Thyroid gland (tissue), 4 donors: Measurements from ENCODE around the gene STAC2.

ENCODE experiments used
- POLR2A ChIP-seq, 2 donors: fragments of 450-650 bp; IDR thresholded peaks; one replicate each; pipeline ENCODE4 v1.6.1; 2017; ENCODE audit warnings: antibody characterized with exemption in 2 of 2, mild to moderate bottlenecking in 2 of 2, moderate library complexity in 1 of 2
- TF ChIP-seq, protein P1 (sequence below), 6 experiments: fragments of 200-600 bp in 3 of 6; fragments of 450-650 bp in 3 of 6; sonication (generic) in 3 of 6; IDR thresholded peaks; one replicate each; pipeline ENCODE4 v1.5.1; 2016 to 2019; ENCODE audit warnings: antibody characterized with exemption in 6 of 6, mild to moderate bottlenecking in 2 of 6, inconsistent platforms in 1 of 6, moderate library complexity in 1 of 6

DNA sequence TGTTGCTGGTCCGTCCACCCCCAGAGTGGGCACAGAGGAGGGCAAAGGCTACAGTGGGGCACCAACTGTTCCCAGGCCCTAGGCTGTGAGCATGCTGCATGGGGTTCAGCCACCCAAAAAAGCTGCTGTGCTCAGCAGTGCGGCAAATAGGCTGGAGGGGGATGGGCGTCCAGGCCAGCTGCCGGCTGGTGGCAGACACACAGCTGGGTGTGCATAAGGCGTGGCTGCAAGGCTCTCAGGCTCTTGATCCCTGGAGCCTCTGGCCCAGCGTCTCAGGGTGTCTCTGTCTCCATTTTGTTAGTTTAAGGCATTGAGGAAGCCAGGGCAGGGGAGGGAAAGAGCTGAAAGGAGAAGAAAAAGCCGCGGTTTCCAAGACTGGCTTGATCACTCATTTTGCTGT is 16.9 kb downstream of the STAC2 start:
- TF ChIP-seq POLR2A (IDR thresholded peaks at IDR 0.05): no peak
- TF ChIP-seq, protein P1, sequence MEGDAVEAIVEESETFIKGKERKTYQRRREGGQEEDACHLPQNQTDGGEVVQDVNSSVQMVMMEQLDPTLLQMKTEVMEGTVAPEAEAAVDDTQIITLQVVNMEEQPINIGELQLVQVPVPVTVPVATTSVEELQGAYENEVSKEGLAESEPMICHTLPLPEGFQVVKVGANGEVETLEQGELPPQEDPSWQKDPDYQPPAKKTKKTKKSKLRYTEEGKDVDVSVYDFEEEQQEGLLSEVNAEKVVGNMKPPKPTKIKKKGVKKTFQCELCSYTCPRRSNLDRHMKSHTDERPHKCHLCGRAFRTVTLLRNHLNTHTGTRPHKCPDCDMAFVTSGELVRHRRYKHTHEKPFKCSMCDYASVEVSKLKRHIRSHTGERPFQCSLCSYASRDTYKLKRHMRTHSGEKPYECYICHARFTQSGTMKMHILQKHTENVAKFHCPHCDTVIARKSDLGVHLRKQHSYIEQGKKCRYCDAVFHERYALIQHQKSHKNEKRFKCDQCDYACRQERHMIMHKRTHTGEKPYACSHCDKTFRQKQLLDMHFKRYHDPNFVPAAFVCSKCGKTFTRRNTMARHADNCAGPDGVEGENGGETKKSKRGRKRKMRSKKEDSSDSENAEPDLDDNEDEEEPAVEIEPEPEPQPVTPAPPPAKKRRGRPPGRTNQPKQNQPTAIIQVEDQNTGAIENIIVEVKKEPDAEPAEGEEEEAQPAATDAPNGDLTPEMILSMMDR (IDR thresholded peaks at IDR 0.05): no peak
